ENCODE measurements around the gene GAPDHS.

- TF ChIP-seq CTCF (IDR thresholded peaks at IDR 0.05) (no peak), EP300 (IDR thresholded peaks at IDR 0.05) (no peak)
Observed at GRCh38 chr19:35561436-35561835, 28.2 kb downstream of the GAPDHS start.

All from esophagus muscularis mucosa (tissue), 3 donors.